ENCODE data around the gene WFDC13.

WFDC13 gene

DNA sequence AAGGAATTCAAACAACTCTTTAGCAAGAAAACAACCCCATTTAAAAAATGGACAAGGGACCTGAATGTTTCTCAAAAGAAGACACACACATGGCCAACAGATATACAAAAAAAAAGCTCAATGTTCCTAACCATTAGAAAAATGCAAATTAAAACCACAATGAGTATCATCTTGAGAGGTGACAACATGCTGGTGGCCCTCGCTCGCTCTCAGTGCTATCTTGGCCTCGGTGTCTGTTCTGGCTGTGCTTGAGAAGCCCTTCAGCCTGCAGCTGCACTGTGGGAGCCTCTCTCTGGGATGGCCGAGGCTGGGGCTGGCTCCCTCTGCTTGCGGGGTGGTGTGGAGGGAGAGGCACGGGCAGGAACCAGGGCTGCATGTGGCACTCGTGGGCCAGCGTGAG lies 33.7 kb downstream of the WFDC13 start:
- TF ChIP-seq, protein P1, sequence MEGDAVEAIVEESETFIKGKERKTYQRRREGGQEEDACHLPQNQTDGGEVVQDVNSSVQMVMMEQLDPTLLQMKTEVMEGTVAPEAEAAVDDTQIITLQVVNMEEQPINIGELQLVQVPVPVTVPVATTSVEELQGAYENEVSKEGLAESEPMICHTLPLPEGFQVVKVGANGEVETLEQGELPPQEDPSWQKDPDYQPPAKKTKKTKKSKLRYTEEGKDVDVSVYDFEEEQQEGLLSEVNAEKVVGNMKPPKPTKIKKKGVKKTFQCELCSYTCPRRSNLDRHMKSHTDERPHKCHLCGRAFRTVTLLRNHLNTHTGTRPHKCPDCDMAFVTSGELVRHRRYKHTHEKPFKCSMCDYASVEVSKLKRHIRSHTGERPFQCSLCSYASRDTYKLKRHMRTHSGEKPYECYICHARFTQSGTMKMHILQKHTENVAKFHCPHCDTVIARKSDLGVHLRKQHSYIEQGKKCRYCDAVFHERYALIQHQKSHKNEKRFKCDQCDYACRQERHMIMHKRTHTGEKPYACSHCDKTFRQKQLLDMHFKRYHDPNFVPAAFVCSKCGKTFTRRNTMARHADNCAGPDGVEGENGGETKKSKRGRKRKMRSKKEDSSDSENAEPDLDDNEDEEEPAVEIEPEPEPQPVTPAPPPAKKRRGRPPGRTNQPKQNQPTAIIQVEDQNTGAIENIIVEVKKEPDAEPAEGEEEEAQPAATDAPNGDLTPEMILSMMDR (IDR thresholded peaks at IDR 0.05; ENCODE audit: low read depth, low read length) = no peak
- H3K4me3 ChIP-seq (replicated peaks in 1 of 2; ENCODE audit: low read depth in 2 of 2, low read length in 2 of 2) = no peak overlapping the region

DNA sequence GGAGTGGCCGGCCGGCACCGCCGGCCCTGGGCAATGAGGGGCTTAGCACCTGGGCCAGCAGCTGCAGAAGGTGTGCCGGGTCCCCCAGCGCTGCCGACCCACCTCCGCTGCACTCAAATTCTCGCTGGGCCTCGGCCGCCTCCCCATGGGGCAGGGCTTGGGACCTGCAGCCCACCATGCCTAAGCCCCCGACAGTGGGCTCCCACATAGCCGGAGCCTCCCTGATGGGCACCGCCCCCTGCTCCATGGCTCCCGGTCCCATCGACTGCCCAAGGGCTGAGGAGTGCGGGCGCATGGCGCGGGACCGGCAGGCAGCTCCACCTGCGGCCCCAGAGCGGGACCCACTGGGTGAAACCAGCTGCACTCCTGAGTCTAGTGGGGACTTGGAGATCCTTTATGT lies 34.1 kb downstream of the WFDC13 start:
- H3K4me3 ChIP-seq (replicated peaks in 1 of 2; ENCODE audit: low read depth in 2 of 2, low read length in 2 of 2) = no peak overlapping the region
- TF ChIP-seq, protein P1 (IDR thresholded peaks at IDR 0.05; ENCODE audit: low read depth, low read length) = no peak
- DNase-seq (ENCODE audit: low read depth in 2 of 2) = no peak

More for the DNA sequence above, 33.7 kb downstream of the WFDC13 start:
- DNase-seq (ENCODE audit: low read depth in 2 of 2) = no peak

DNA sequence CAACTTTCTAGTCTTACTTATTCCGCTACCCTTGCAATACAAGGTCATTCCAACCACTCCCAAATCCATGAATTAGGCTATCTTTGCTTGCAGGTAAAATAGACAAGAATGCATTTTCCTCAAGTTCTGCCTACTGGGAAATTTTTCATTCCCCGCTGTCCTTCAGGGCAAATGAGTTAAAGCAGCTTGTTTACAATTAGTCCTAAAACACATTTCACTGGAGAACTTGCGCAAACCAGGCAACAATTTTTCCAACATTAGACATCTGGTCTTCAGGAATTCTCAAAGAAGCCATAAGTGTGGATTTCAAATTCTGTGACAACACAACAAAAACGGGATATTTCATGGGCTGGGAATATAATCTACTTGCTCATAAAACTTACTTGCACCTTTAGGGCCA lies 40.8 kb downstream of the WFDC13 start:
- H3K4me3 ChIP-seq (replicated peaks in 1 of 2; ENCODE audit: low read depth in 2 of 2, low read length in 2 of 2) = no peak overlapping the region
- TF ChIP-seq, protein P1 (IDR thresholded peaks at IDR 0.05; ENCODE audit: low read depth, low read length) = no peak
- DNase-seq (ENCODE audit: low read depth in 2 of 2) = no peak

DNA sequence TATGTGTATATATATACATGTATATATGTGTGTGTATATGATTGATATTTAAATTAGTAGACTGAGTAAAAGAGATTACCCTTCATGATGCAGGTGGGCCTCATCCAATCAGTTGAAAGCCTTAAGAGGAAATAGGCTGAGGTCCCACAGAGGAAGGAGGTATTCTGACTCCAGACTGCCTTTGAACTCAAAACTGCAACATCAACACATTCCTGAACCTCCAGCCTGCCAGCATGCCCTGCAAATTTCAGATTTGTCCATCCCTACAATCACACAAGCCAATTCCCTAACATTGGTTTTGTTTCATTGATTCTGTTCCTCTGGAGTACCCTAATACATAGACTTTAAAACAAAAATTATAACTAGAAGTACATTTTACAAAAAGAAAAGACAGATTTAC lies 43.2 kb downstream of the WFDC13 start:
- no peak overlapping the region for H3K4me3 ChIP-seq (replicated peaks in 1 of 2; ENCODE audit: low read depth in 2 of 2, low read length in 2 of 2)
- DNase-seq (ENCODE audit: low read depth in 2 of 2) = no peak
- TF ChIP-seq, protein P1 (IDR thresholded peaks at IDR 0.05; ENCODE audit: low read depth, low read length) = no peak

DNA sequence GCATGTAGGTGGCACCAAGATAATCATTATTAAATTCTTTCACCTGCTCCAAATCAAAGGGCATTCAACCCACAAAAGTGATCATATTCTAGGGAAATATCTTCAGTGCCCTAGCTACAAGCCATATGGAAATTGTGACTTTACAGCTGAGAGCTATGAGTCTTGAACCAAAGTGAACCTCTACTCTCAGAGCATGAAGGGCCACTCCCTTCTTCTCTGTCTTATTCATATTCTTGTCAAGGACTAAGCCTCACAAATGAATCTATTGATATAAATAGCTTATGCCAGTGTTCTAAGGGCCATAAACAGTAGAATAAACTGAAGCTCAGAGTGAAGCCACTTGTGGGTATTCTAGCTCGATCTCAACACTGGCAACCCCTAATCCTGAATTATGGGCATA lies 49.9 kb downstream of the WFDC13 start:
- DNase-seq (ENCODE audit: low read depth in 2 of 2) = no peak
- TF ChIP-seq, protein P1 (IDR thresholded peaks at IDR 0.05; ENCODE audit: low read depth, low read length) = no peak
- H3K4me3 ChIP-seq (replicated peaks in 1 of 2; ENCODE audit: low read depth in 2 of 2, low read length in 2 of 2) = no peak overlapping the region

DNA sequence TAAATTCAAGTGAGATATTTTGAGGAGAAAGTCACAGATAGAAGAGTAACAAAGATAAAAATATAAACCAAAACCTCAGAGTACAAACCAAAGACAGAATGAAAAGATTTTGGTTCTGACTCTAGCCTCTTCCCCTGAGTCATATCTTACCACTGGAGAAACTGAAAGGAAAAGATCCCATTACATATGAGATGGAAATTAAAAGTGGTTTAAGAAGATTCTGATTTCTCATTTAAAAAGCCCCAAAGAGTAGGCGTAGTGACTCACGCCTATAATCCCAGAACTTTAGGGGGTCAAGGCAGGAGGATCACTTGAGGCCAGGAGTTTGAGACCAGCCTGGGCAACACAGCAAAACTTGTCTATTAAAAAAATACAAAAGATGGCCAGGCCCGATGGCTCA lies 50.9 kb downstream of the WFDC13 start:
- H3K4me3 ChIP-seq (replicated peaks in 1 of 2; ENCODE audit: low read depth in 2 of 2, low read length in 2 of 2) = no peak overlapping the region
- no peak for DNase-seq (ENCODE audit: low read depth in 2 of 2)
- TF ChIP-seq, protein P1 (IDR thresholded peaks at IDR 0.05; ENCODE audit: low read depth, low read length) = no peak

DNA sequence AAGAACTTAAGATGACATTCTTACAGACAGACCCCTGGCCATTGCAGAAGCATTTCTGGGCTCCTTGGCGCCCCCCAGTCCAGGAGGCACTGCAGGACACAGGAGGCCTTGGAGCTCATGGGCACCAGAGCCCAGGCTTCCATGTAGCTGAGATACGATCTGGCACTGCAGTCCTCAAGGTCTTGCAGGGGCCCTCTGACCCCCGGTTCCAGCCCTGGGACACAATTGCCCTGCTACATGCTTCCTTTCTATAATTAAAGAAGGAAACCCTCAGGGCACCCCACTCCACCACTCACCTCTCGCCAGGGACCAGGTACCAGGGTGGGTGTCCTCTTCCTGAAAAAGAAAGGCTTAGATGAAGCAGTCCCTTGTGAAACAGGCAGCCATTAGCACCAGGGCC lies 56.3 kb downstream of the WFDC13 start:
- TF ChIP-seq, protein P1 (IDR thresholded peaks at IDR 0.05; ENCODE audit: low read depth, low read length) = no peak
- DNase-seq (ENCODE audit: low read depth in 2 of 2) = no peak
- H3K4me3 ChIP-seq (replicated peaks in 1 of 2; ENCODE audit: low read depth in 2 of 2, low read length in 2 of 2) = no peak overlapping the region

Measured in cardiac fibroblast (primary cell).